Liver (tissue), 9 donors: ENCODE measurements around the gene CNDP2. TPM values are rescaled to one million over a fixed set of nuclear protein-coding genes. Genes with fewer than 3 reads are reported as not detected.

Source experiments
- DNase-seq: peaks from one replicate; pipeline ENCODE4 v3.0.0-alpha.2; 2017; ENCODE audit warnings: low spot score
- H3K27ac ChIP-seq, 2 donors: one replicate each; pipeline ENCODE4 v1.7.0; 2013; ENCODE audit warnings: inconsistent platforms in 2 of 2, low read length in 2 of 2, control low read depth in 1 of 2, low read depth in 1 of 2, mild to moderate bottlenecking in 1 of 2
- H3K27me3 ChIP-seq, 4 donors: one replicate each; pipeline versions ENCODE4 v1.6.1 to v1.7.0; 2013; ENCODE audit warnings: low read length in 3 of 4, inconsistent platforms in 1 of 4, mild to moderate bottlenecking in 1 of 4, moderate library complexity in 1 of 4; ENCODE audit not compliant: control insufficient read depth in 4 of 4, insufficient read depth in 4 of 4
- H3K36me3 ChIP-seq, 4 donors: one replicate each; pipeline versions ENCODE4 v1.6.1 to v1.7.0; 2013; ENCODE audit warnings: low read length in 3 of 4, mild to moderate bottlenecking in 3 of 4, low read depth in 1 of 4, moderate library complexity in 1 of 4; ENCODE audit not compliant: control insufficient read depth in 4 of 4, insufficient read depth in 3 of 4
- H3K4me1 ChIP-seq, 4 donors: one replicate each; pipeline versions ENCODE4 v1.6.1 to v1.7.0; 2013; ENCODE audit warnings: low read length in 3 of 4, mild to moderate bottlenecking in 3 of 4, moderate library complexity in 1 of 4; ENCODE audit not compliant: control insufficient read depth in 4 of 4, insufficient read depth in 4 of 4
- H3K4me3 ChIP-seq, 3 donors: one replicate each; pipeline versions ENCODE4 v1.6.1 to v1.7.0; 2013; ENCODE audit warnings: low read length in 3 of 3, control low read depth in 1 of 3, low read depth in 1 of 3, mild to moderate bottlenecking in 1 of 3
- H3K9ac ChIP-seq, 2 donors: one replicate each; pipeline ENCODE4 v1.7.0; 2013; ENCODE audit warnings: low read length in 2 of 2, mild to moderate bottlenecking in 2 of 2, moderate library complexity in 2 of 2, control low read depth in 1 of 2, low read depth in 1 of 2
- H3K9me3 ChIP-seq, 4 donors: one replicate each; pipeline versions ENCODE4 v1.6.1 to v1.7.0; 2013; ENCODE audit warnings: low read length in 3 of 4; ENCODE audit not compliant: control insufficient read depth in 4 of 4
- EGR1 ChIP-seq, 2 donors: IDR thresholded peaks; 2 replicates each; pipeline ENCODE4 v1.6.1; 2016 to 2018; ENCODE audit warnings: antibody characterized with exemption in 2 of 2, low read depth in 2 of 2
- FOXA1 ChIP-seq: IDR thresholded peaks from 2 replicates; pipeline ENCODE4 v1.6.1; 2016; ENCODE audit warnings: antibody characterized with exemption
- FOXA2 ChIP-seq: IDR thresholded peaks from 2 replicates; pipeline ENCODE4 v1.6.1; 2016; ENCODE audit warnings: antibody characterized with exemption
- GABPA ChIP-seq, 2 donors: IDR thresholded peaks in 1 of 2; conservative IDR thresholded peaks in 1 of 2; 2 replicates each; pipeline ENCODE4 v1.6.1; 2016; ENCODE audit warnings: antibody characterized with exemption in 2 of 2, mild to moderate bottlenecking in 1 of 2, moderate library complexity in 1 of 2
- HNF4A ChIP-seq, 2 donors: conservative IDR thresholded peaks; 2 replicates each; pipeline ENCODE4 v1.6.1; 2016; ENCODE audit warnings: antibody characterized with exemption in 2 of 2, mild to moderate bottlenecking in 2 of 2
- HNF4G ChIP-seq: IDR thresholded peaks from 2 replicates; pipeline ENCODE4 v1.6.1; 2016; ENCODE audit warnings: antibody characterized with exemption
- JUND ChIP-seq, 2 donors: IDR thresholded peaks; 2 replicates each; pipeline ENCODE4 v1.6.1; 2016; ENCODE audit warnings: antibody characterized with exemption in 2 of 2
- NR2F2 ChIP-seq: IDR thresholded peaks from 2 replicates; pipeline ENCODE4 v1.6.1; 2016; ENCODE audit warnings: antibody characterized with exemption
- RAD21 ChIP-seq, 2 donors: IDR thresholded peaks; 2 replicates each; pipeline ENCODE4 v1.6.1; 2016; ENCODE audit warnings: antibody characterized with exemption in 2 of 2, mild to moderate bottlenecking in 2 of 2
- RXRA ChIP-seq, 2 donors: IDR thresholded peaks; 2 replicates each; pipeline ENCODE4 v1.6.1; 2017 to 2018; ENCODE audit warnings: antibody characterized with exemption in 2 of 2, mild to moderate bottlenecking in 1 of 2
- SP1 ChIP-seq: IDR thresholded peaks from 2 replicates; pipeline ENCODE4 v1.6.1; 2018; ENCODE audit warnings: antibody characterized with exemption, mild to moderate bottlenecking
- TAF1 ChIP-seq: conservative IDR thresholded peaks from 2 replicates; pipeline ENCODE4 v1.6.1; 2016; ENCODE audit warnings: antibody characterized with exemption, mild to moderate bottlenecking
- YY1 ChIP-seq: IDR thresholded peaks from 2 replicates; pipeline ENCODE4 v1.6.1; 2016; ENCODE audit warnings: antibody characterized with exemption, mild to moderate bottlenecking
- WGBS: extraction: QIAGEN DNeasy Blood & Tissue Kit; methylation state at CpG from one replicate; pipeline ENCODE4 v1.1.7; 2013; 5-methylcytosine and 5-hydroxymethylcytosine counted together
- polyA plus RNA-seq, 2 donors: library from polyadenylated mRNA; stranded (reverse) in 1 of 2; unstranded in 1 of 2; fragments of 200-250 nt in 1 of 2; fragments of >200 nt in 1 of 2; fragmentation: Nextera tagmentation in 1 of 2; extraction: Ambion mirVana in 1 of 2; gene quantifications; one replicate each; pipeline versions ENCODE4 v1.2.1 to v1.2.3, GENCODE V29; 2013 to 2015
- total RNA-seq, 2 donors: library from RNA; depleted of rRNA; stranded (reverse); fragments of >200 nt; gene quantifications; one replicate each; pipeline ENCODE4 v1.2.3, GENCODE V29; 2014
- TF ChIP-seq, protein P1 (sequence below): IDR thresholded peaks from 2 replicates; pipeline ENCODE4 v1.6.1; 2016; ENCODE audit warnings: antibody characterized with exemption
- TF ChIP-seq, protein P2 (sequence below): IDR thresholded peaks from 2 replicates; pipeline ENCODE4 v1.6.1; 2016; ENCODE audit warnings: antibody characterized with exemption
- TF ChIP-seq, protein P3 (sequence below): IDR thresholded peaks from 2 replicates; pipeline ENCODE4 v1.6.1; 2016; ENCODE audit warnings: antibody characterized with exemption, mild to moderate bottlenecking
- TF ChIP-seq, protein P4 (sequence below): IDR thresholded peaks from 2 replicates; pipeline ENCODE4 v1.6.1; 2016; ENCODE audit warnings: antibody characterized with exemption
- TF ChIP-seq, protein P5 (sequence below): fragments of 150-350 bp; IDR thresholded peaks from 2 replicates; pipeline ENCODE4 v1.5.1; 2017; ENCODE audit warnings: improper control_type of control experiment, low read depth, low read length; ENCODE audit not compliant: missing input control
- donor health status: healthy.
- donor health status: healthy.
- donor health status: healthy.
- donor health status: healthy.
- donor health status: healthy.

Gene CNDP2
- total and polyA plus RNA-seq, 4 donors: 65.5 to 167 (median 141) TPM

DNA sequence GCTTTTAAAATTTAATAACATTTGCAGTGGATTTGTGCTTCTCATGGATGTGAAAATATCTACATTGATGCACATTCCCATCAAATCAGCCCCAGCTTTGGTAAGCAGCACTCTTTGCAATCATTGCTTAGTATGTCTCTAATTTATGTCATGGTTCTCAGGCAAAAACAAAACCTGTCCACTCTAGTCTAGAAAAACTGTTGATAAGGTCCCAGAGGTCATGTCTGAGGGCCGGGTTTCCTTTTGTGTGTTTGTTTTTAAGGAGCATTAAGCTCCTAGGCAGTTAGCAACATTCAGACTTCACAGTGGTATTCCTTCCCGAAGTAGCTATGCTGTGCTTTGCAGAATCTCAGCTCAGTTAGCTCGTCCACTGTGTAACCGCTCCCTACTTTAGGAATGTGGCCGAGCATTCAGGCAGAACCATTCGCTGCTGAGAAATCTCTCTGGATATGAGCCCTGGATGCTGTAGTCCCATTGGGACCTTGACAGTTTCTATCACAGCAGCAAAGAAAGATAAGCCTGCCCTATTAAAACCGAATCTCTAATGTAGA lies 43.1 kb upstream of the CNDP2 start:
- H3K4me1 ChIP-seq: peaks cover 7 to 20% (median 11%) of the 10 kb centered on the region in 4 donors
- no peak for DNase-seq
- 67% methylated on average over 7 of the region's 7 CpGs for WGBS
- no peak overlapping the region for H3K4me3 ChIP-seq
- no peaks in the 10 kb centered on the region for H3K36me3 ChIP-seq
- peaks cover 0 to 7% (median 4%) of the 10 kb centered on the region in 4 donors for H3K27me3 ChIP-seq
- H3K27ac ChIP-seq: no peak overlapping the region
- H3K9ac ChIP-seq: no peak overlapping the region
- TF ChIP-seq, protein P1, sequence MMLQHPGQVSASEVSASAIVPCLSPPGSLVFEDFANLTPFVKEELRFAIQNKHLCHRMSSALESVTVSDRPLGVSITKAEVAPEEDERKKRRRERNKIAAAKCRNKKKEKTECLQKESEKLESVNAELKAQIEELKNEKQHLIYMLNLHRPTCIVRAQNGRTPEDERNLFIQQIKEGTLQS: no peak
- TF ChIP-seq HNF4G: no peak
- TF ChIP-seq FOXA2: no peak
- no peak for TF ChIP-seq YY1
- TF ChIP-seq HNF4A (conservative IDR thresholded peaks at IDR 0.05): no peak
- TF ChIP-seq JUND (IDR thresholded peaks at IDR 0.05): no peak
- no peaks in the 10 kb centered on the region for H3K9me3 ChIP-seq

DNA sequence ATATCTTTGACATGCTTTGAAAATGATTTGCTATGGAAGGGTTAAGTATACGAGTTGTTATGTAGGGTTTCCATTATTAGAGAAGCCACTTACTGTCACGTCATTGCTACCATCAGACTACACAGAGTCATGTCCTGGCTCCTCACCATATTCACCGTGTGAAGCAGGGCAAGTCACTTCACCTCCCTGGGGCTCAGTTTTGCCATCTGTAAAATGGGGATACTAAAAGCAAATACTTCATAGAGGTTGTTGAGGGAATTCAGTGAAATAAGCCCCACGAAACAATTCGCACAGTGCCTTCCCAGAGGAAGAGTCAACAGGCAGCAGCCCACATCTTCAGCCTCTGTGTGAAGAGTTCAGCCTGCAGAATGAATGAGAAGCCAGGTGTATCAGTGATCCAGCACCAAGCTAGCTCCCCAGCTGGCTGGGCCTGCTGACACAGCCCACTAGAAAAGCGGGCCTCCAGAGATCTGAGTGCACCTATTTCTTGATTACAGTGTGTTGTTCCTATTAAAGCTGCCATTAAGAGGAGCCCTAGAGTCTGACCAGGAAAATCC lies 42.4 kb upstream of the CNDP2 start:
- H3K4me1 ChIP-seq: peaks cover 7 to 20% (median 11%) of the 10 kb centered on the region in 4 donors
- no peak overlapping the region for H3K9ac ChIP-seq
- no peak overlapping the region for H3K27ac ChIP-seq
- peaks cover 0 to 7% (median 4%) of the 10 kb centered on the region in 4 donors for H3K27me3 ChIP-seq
- WGBS: 91% methylated on average over 6 of the region's 6 CpGs
- no peak overlapping the region for H3K4me3 ChIP-seq
- H3K36me3 ChIP-seq: no peaks in the 10 kb centered on the region
- DNase-seq: no peak
- TF ChIP-seq EGR1 (IDR thresholded peaks at IDR 0.05; ENCODE audit: low read depth in 2 of 2): no peak
- no peak for TF ChIP-seq NR2F2
- TF ChIP-seq GABPA (IDR thresholded peaks at IDR 0.05 in 1 of 2, conservative IDR thresholded peaks at IDR 0.05 in 1 of 2): no peak
- TF ChIP-seq, protein P2, sequence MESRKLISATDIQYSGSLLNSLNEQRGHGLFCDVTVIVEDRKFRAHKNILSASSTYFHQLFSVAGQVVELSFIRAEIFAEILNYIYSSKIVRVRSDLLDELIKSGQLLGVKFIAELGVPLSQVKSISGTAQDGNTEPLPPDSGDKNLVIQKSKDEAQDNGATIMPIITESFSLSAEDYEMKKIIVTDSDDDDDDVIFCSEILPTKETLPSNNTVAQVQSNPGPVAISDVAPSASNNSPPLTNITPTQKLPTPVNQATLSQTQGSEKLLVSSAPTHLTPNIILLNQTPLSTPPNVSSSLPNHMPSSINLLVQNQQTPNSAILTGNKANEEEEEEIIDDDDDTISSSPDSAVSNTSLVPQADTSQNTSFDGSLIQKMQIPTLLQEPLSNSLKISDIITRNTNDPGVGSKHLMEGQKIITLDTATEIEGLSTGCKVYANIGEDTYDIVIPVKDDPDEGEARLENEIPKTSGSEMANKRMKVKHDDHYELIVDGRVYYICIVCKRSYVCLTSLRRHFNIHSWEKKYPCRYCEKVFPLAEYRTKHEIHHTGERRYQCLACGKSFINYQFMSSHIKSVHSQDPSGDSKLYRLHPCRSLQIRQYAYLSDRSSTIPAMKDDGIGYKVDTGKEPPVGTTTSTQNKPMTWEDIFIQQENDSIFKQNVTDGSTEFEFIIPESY: no peak
- TF ChIP-seq, protein P3, sequence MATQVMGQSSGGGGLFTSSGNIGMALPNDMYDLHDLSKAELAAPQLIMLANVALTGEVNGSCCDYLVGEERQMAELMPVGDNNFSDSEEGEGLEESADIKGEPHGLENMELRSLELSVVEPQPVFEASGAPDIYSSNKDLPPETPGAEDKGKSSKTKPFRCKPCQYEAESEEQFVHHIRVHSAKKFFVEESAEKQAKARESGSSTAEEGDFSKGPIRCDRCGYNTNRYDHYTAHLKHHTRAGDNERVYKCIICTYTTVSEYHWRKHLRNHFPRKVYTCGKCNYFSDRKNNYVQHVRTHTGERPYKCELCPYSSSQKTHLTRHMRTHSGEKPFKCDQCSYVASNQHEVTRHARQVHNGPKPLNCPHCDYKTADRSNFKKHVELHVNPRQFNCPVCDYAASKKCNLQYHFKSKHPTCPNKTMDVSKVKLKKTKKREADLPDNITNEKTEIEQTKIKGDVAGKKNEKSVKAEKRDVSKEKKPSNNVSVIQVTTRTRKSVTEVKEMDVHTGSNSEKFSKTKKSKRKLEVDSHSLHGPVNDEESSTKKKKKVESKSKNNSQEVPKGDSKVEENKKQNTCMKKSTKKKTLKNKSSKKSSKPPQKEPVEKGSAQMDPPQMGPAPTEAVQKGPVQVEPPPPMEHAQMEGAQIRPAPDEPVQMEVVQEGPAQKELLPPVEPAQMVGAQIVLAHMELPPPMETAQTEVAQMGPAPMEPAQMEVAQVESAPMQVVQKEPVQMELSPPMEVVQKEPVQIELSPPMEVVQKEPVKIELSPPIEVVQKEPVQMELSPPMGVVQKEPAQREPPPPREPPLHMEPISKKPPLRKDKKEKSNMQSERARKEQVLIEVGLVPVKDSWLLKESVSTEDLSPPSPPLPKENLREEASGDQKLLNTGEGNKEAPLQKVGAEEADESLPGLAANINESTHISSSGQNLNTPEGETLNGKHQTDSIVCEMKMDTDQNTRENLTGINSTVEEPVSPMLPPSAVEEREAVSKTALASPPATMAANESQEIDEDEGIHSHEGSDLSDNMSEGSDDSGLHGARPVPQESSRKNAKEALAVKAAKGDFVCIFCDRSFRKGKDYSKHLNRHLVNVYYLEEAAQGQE: no peak
- TF ChIP-seq, protein P4, sequence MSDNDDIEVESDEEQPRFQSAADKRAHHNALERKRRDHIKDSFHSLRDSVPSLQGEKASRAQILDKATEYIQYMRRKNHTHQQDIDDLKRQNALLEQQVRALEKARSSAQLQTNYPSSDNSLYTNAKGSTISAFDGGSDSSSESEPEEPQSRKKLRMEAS: no peak
- TF ChIP-seq FOXA1: no peak
- TF ChIP-seq TAF1: no peak
- TF ChIP-seq YY1: no peak
- no peak for TF ChIP-seq RAD21 (IDR thresholded peaks at IDR 0.05)
- TF ChIP-seq HNF4G: no peak
- no peak for TF ChIP-seq SP1
- no peak for TF ChIP-seq JUND (IDR thresholded peaks at IDR 0.05)
- TF ChIP-seq FOXA2: no peak
- no peak for TF ChIP-seq RXRA (IDR thresholded peaks at IDR 0.05)
- TF ChIP-seq, protein P5, sequence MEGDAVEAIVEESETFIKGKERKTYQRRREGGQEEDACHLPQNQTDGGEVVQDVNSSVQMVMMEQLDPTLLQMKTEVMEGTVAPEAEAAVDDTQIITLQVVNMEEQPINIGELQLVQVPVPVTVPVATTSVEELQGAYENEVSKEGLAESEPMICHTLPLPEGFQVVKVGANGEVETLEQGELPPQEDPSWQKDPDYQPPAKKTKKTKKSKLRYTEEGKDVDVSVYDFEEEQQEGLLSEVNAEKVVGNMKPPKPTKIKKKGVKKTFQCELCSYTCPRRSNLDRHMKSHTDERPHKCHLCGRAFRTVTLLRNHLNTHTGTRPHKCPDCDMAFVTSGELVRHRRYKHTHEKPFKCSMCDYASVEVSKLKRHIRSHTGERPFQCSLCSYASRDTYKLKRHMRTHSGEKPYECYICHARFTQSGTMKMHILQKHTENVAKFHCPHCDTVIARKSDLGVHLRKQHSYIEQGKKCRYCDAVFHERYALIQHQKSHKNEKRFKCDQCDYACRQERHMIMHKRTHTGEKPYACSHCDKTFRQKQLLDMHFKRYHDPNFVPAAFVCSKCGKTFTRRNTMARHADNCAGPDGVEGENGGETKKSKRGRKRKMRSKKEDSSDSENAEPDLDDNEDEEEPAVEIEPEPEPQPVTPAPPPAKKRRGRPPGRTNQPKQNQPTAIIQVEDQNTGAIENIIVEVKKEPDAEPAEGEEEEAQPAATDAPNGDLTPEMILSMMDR: no peak
- no peaks in the 10 kb centered on the region for H3K9me3 ChIP-seq
